NK-92 (cell line): ENCODE measurements around the gene AIFM3.
A peak's percentile ranks its signal among the peaks of the same experiment; 100 is the strongest.
"Not testable (repeated sequence)": the region's sequence is repeated elsewhere in the genome, so short reads cannot be mapped to it uniquely, and the experiment has no call there.

Experiments
- DNase-seq: peaks from one replicate; lab custom pipeline; 2025; ENCODE audit not compliant: unreplicated experiment; lab: John Stamatoyannopoulos, UW

AIFM3 gene

DNA sequence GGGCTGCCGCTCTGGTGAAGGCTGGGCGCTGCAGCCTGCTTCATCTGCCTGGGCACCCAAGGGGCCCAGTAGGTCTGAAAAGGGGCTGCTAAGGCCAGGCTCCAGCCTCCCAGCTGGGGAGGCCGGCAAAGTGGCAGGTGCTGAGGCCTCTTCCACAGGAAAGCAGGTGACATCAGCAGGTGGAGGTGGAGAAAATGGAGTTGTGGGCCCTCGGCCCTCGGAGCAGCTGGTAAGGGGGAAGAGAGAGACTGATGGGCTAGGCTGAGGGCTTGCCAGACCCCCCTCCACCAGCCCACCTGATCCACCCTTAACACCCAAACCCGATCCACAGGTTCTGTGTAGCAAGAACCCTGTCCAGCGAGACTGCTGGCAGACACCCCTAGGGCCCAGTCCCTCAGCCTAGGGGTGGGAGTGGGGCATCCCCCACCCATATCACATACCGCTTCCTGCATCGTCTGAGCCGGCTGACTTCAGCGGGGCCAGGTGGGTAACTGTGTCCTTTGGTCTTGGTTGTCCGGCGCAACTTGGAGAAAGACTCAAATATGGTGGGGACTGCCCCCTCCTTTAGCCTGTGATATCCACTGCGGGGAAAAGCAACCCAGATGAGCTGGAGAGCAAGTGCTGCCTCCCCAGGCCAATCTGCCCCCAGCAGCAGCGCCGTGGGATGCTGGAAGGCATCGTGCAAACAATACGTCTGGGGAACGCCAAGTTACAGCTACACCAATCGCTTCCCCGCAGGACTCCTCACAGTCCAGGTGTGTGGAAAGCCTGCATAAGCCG, 33.3 kb downstream of the AIFM3 start:
- no peak for DNase-seq

DNA sequence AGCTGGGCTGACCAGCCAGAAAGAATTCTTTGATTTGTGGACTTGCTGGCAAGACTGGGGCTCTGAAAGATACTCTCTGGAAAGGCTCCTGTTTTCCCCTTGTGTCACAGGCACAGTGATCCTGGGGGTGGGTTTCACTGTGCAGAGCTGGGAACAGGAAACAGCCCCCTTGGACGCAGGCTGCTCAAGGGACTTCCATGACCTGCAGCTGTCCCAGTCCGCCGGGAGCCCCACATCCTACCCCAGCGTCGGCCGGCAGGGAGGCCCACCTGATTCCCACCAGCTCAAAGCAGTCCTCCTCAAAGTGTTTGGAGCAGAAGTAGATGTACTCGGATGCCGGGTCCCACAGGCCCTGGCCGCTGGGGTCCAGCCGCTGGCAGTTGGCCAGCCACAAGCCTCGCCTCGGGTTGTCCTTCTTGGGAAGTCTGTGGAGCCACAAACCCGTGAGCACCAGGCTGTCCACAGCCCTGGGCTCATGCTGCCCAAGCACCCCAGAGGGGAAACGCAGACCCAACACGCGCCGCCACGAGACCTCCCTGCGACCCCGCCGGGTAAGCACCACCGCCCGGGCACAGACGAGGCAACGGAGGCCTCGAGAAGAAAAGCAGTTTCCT, 34.0 kb downstream of the AIFM3 start:
- no peak for DNase-seq

DNA sequence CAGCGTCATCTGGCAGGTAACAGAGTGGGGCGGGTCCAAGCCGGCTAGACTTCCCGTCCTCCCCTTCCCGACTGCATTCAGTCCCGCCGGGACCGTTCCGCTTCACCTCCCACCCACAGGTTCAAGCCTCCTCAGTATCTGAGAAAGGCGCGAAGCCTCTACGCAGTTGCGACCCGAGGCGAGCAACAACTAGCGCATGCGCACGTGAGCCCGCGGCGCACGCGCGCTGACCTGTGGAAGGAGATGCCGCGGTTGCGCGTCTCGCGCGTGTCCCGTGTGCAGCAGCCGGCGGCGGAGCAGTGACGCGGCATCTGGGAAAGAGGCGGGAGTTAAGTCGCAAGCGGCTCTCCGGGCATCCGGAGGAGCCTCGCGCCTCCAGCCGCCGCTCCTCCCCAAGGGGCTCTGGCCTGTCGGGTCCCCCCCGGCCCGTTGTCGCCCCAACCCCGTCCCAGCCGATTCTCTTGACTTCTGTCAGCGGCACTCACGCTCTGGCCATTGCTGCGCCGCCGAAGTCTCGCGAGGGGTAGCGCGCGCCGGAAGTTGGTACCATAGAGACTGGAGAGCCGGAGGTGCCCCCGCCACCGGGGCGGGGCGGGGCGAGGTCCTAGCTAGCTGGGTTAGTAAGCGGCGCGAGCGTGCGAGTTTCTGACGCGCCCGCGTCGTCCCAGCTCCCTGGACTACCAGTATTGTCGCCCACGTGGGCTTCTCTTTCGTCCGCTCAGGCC, 34.7 kb downstream of the AIFM3 start, which contains the start of gene THAP7:
THAP7 (minus strand) TSS at position 518 of the 725 bp plus-strand sequence; CDS start at position 311, 207 bp downstream.
- DNase-seq: peak; percentile 64

DNA sequence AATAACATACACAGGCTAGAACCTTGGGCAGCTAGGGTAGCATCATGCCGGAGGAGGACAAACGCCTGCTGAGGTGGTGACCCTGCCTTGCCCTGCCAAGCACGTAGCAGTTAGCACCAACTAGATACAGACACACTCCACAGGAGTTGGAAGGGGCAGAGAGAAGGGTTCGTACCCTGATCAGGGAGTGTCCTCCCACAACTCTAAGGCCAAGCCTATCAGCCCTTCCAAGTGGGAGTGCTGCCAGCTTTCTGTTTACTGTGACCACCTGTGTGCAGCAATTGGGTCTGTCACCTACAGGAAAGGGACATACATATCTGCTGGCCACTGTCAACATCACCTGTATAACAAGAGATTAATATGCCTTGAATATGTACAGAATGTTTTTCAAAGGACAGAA, 36.7 kb downstream of the AIFM3 start:
- no peak for DNase-seq

DNA sequence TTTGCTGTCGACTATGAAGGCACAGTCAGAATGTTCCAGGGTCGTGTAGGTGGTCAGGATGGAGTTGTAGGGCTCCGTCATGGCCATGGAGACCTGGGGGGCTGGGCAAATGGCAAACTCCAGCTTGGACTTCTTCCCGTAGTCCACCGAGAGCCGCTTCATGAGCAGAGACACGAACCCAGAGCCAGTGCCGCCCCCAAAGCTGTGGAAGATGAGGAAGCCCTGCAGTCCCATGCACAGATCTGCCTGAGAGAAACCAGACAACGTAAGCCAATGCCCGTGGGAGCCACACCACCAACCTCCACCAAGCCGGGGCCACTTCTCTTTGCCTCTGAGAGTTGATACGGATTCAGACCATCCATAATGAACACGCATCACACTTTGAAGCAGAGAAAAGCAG, 42.2 kb downstream of the AIFM3 start:
- DNase-seq: not testable (repeated sequence)

DNA sequence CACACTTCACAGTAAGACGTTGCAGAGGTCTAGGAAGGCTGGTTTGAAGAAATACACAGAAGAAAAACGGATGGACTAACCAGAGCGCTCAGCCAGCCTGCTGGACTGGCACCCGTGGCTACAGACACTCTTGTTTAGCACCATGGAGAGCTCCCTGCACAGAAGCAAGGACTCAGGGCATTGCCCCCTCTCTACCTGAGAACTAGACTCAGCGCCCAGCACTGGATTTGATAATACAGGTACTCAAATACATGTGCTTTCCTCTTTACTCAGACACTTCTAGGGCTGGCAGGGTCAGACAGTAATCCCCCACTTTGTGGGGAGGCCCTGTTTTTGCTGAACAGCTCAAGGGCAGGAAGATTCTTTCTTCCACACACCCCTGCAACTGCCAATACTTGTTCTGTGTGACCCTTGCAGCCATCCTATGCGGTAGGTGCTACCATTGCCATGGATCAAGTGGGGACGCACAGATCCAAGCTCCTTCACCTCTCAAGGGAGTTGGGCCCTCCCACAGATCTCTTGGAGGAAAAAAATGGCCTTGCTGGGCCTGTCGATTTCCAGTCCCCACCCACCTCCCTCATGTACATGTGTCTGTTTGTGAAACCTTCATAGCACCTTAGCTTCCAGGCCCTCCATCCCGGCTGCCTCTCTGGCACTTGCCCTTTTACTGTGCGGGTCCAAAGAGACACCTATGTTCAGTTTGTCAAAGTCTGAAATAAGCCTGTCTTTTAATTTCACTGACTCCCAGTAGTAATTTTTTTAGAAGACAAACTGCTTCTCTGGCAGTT, 42.8 kb downstream of the AIFM3 start:
- no peak for DNase-seq

DNA sequence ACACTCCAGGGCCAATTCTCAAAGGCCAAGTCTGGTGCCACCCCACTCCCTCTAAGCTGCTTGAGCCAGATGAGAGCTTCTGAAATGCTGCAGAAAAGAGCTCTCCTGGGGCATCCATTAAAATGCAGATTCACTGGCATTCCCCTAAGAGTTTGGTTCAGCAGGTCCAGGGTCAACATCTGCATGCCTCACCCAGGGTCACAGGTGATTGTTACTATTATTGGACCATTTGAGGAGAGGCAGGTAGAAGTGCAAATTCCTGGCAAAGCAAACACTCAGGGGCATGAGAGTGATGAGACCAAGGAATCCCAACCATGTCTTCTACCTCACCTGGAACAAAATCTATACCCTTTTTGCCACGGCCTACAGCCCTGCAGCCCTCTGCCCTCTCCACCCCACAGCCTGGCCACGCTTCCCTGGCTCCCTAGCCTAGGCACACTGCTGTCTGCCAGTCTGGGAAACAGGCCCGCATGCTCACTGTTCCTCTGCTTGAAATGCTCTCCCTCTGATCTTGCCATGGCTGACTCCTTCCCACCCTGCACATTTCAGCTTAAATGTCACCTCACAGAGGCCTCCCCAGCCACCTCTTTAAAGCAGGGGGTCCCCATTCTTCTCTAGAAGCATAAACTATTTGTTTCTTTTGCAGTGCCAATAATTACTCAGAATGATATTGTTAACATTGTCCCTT, 43.5 kb downstream of the AIFM3 start:
- no peak for DNase-seq

DNA sequence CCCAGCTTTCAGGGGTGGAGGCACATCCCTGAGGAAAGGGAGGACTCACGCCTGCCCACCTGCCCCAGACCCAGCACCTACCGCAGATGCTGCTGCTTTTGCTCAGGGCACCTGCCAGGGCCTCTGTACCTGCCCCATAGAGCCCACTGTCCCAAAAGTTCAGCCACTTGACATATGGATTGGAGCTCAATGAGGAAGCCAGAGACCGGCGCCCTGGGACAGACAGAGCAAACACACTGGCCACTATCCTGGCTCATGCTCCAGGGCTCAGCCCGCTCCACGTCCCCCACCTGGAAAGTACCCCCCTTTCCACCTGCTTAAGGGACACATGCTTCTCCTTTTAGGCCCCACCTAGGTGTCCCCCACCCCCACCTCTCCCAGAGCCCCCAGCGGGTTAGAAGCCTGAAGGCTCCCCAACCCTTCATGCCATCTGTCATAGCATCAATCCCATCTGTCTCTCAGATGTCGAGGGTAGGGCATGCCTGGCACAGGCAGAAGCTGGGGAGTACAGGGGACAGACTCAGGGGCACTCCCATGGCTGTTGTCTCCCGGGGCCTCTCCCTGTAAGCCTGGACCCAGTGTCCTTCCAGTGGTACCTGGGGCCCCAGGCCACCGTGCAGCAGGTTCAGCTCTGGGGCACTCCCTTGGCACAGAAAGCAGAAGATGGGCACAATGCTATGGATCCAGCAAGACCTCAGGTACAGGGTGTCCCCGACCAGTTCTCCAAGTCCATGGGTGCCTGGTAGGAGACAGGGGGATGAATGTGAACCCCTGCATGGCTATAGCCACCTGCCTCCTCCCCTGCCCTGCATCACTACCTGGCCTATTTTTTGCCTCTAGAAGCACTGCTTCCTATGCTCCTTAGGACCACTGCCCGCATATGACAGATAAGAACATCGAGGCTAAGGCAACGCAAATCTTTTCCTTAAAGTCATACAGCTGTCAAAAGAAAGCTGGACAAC, 45.7 kb downstream of the AIFM3 start:
- no peak for DNase-seq

DNA sequence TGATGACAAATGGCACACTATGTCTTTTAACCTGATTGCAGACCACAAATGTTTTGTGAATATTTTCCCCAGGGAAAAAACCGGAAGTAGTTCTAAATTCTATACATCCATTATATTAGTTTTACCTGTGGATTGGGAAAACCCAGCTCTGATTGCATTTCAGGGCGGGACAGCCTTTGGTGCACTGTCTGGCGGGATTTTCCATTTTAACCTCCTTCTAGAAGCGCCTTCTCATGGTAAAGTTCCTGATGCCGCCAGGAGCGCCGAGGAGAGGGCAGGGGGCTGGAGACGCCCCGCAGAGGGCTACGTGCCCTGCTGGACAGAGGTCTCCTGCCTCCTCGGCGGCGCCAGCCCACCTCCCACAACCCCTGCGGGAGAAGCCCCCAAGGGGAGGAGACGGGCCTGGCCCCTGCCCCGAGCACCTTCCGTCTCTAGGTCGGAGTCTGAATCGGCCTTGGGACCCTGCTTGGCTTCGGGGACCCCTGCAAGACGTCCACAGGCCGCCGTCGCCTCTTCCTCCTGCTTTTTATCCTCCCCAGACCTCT, 46.7 kb downstream of the AIFM3 start:
- DNase-seq: no peak

DNA sequence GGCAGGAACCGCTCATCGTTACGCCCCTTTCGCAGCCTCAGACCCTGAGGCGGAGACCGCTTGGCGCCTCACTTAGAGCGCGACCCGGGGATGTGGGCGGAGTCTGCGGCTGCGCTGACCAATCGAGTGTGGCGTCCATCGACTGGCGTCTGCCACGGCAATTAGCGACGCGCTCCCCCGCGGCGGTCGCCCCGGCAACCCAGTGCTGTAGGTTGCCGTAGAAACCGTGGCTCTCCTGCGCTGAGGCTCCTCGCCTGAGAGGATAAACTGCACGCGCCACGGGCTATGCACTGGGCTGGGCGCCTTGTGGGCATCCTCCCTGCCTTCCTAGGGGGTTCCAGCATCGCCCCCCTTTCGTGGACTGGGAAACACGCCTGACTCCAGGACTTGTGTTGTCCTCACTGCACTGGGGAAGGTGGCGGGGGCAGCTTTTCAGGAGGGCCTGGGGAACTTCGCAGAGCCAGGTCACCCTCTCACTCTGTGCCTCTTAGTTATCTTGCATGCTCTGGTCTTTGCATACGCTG, 47.2 kb downstream of the AIFM3 start:
- no peak for DNase-seq

DNA sequence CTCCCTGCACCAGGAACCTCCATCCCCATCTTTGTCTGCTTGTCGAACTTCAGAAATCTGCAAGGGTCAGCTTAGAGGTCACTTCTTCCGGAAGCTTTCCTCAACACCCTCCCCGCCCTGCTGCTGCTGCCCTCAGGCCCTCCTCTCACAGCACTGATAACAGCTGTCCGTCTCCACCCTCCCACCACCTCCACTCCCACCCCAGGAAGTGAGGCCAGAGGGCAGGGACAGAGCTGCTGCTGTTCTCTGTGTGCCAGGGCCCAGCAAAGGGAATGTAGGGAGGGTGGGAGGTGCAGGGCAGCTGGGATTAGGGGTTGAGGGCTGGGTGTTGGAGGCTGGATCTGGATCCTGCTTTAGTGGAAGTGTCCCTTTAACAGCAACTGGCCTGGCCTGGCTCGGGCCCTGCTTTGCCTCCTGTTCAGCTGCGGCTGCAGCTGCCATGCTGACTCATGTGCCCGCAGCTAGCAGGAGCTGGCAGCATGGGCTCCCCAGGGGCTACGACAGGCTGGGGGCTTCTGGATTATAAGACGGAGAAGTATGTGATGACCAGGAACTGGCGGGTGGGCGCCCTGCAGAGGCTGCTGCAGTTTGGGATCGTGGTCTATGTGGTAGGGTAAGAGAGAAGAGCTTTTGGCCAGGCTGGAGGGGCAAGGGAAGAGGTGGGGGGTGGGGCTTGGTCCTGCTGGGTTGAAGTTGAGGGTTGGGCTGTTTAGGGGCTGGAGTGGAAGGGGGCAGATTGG, 47.8 kb downstream of the AIFM3 start, which contains the start of gene P2RX6:
P2RX6 (plus strand) TSS at position 440 of the 740 bp plus-strand sequence; CDS start at position 450, 10 bp downstream.
- no peak for DNase-seq

DNA sequence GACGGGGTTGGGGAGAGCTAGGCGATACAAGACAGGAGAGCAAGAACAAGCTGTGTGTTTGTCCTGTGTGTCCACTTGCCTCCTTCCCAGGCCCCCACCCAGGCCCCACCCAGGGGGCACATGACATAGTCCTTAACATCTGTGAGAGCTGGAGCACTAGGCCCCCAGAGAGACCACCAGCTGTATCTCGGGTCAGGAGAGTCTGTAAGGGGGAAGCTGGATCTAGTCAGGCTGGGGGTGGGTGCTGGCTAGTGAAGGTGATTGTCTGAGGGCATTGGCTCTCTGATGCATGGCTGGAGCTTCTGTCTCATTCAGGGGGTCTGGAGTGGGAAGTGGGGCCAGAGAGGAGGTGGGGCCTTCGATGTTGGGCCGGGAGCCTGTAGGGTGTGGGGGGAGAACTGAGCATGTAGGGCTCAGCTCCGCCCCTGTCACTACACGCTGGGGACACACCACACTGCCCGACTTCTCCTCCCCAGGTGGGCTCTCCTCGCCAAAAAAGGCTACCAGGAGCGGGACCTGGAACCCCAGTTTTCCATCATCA, 48.5 kb downstream of the AIFM3 start:
- DNase-seq: no peak

DNA sequence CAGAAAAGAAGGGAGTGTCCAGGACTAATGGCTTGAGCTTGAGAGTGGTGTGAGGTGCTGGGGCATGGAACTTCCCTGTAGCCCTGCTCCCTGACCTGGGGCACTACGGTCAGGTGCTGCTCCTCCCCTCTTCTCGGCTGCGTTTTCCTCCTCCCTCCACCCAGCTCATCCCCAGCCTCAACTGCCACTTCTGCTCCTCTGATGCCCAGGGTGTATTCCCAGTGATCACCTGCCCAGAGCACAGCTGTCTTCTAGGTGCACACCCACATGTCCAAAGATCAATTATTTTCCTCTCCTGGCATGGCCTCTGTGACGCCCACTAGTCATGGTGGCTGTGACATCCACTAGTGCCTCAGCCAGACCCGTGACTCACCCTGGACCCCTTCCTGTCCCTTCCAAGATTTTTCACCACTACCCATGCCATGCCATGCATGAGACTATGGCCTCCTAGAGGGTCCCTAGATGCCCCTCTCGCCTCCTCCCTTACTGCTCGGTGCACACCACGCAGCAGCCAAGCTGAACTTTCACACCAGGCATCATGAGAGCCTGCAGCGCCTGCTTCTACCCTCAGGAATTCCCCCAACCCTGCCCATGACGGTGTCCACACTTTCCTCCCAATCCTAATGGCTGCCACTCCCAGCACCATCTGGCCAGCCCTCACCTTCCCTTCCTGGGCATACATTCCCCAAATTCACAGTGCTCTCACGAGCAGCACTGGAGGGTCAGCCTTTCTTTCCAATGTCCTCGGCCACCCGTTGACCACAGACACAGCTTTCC, 49.8 kb downstream of the AIFM3 start:
- DNase-seq: no peak

DNA sequence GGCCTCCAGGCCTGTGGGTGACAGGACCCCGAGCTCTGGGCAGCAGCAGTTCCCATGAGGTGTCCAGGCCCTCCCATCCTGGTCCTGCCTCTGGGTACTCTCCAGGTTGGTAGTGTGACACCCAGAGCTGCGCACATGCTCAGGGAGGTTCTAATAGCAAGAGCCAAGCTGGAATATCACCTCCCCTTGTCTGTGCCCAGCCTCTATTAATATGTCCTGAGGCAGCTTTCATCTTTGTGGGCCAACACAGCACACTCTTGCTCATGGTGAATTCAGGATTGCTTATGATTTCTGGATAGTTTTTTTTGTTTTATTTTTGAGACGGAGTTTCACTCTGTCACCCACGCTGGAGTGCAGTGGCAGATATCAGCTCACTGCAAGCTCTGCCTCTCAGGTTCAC, 51.3 kb downstream of the AIFM3 start:
- DNase-seq: no peak

DNA sequence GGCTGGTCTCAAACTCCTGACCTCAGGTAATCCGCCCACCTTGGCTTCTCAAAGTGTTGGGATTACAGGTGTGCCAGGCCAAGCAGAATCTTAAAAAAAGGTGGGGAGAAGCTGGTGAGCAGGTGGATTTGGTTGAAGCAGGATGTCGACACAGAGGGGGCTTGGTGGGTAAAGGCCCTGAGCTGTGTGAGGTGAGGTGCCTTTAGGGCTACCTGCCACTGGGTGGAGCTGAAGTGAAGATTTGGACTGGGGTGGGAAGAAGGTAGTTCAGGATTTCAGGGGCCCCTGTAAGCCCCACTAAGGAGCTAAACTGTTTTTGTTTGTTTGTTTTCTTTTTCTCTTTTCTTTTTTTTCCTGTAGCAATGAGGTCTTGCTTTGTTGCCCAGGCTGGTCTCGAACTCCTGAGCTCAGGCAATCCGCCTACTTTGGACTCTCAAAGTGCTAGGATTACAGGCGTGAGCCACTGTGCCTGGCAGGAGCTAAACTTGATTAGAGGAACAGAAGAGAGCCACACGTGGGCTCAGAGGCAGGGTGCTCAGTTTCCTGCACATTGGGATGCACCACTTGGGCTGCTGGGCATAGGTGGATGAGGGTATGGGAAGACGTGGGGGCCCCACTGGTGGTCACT, 53.9 kb downstream of the AIFM3 start:
- no peak for DNase-seq

DNA sequence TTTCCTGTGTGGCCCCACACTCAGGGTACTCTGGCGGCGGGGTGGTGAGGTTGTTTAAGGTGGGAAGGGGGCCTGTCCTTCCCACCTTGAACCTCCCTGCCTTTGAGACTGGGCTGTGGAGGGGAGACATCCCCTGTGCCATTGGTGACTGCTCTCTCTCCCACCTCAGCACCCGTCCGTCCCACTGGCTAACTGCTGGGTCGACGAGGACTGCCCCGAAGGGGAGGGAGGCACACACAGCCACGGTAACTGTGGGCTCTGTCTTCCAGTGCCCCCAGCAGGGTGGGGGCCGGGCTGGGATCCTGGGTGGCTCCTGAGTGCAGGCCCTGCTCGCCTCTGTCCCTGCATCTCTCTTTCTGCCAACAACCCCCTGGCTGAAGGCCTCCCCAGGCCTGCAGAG, 55.5 kb downstream of the AIFM3 start:
- DNase-seq: no peak
